Measurements from ENCODE around the gene ZNF469.

- TF ChIP-seq CTCF (IDR thresholded peaks at IDR 0.05 in 4 of 5, conservative IDR thresholded peaks at IDR 0.05 in 1 of 5) (no peak), POLR2A (IDR thresholded peaks at IDR 0.05) (no peak)
Measured at GRCh38 chr16:88342491-88342890, 40.3 kb upstream of the ZNF469 start.
